Measurements from ENCODE around the gene AFAP1. TPM values are rescaled to one million over a fixed set of nuclear protein-coding genes. Genes with fewer than 3 reads are reported as not detected.

Gene AFAP1
- total RNA-seq, 1 donor from 2014 or later: 27.8 TPM

- DNase-seq (ENCODE audit: low spot score): no peak
- Mint-ChIP-seq H3K4me3 (ENCODE audit: unreplicated experiment) (no peak overlapping the region), H3K27me3 (ENCODE audit: unreplicated experiment) (peaks cover 19% of the 10 kb centered on the region), H3K9me3 (ENCODE audit: unreplicated experiment) (no peaks in the 10 kb centered on the region), H3K27ac (ENCODE audit: unreplicated experiment) (no peak overlapping the region), H3K4me1 (ENCODE audit: unreplicated experiment) (peaks cover 25% of the 10 kb centered on the region), H3K36me3 (ENCODE audit: low read depth, unreplicated experiment) (peaks cover 44% of the 10 kb centered on the region)
- no peak for TF ChIP-seq CTCF (IDR thresholded peaks at IDR 0.05; ENCODE audit: unreplicated experiment)
Measured at GRCh38 chr4:7847206-7847605, 92.5 kb downstream of the AFAP1 start.

DNA sequence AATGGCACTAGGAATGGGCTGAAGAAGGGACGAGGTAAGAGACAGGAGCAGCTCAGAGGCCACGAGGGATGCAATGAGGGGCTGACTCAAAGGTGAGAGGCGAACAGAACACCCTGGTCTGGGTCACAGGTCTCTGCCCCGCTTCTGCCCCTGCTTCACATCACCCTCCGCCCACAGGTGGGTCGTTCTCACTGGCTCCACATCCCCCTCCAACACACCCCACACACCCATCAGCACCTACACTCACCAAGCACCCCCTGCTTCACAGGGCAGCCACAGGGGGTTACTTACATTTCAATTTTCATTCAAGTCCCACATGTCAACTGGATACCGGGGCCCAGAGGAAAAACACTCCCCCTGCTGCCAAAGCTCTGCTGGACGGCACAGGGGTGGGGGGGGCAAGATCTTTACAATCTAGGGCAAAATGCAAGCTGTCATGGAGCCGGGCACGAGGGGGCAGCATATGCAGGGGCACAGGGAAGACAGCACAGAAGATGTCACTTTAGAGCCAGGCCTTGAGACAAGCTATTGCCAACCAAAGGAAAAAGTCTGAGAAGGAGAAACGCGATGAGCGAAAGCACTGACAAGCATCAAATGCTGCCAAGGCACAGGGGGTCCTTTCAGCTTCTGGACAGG lies 94.0 kb downstream of the AFAP1 start:
- H3K36me3 Mint-ChIP-seq (ENCODE audit: low read depth, unreplicated experiment): peaks cover 44% of the 10 kb centered on the region
- H3K27me3 Mint-ChIP-seq (ENCODE audit: unreplicated experiment): peaks cover 19% of the 10 kb centered on the region
- peaks cover 37% of the 10 kb centered on the region for H3K4me1 Mint-ChIP-seq (ENCODE audit: unreplicated experiment)
- no peaks in the 10 kb centered on the region for H3K9me3 Mint-ChIP-seq (ENCODE audit: unreplicated experiment)
- H3K27ac Mint-ChIP-seq (ENCODE audit: unreplicated experiment): no peak overlapping the region
- DNase-seq (ENCODE audit: low spot score): no peak
- TF ChIP-seq CTCF (IDR thresholded peaks at IDR 0.05; ENCODE audit: unreplicated experiment): no peak
- H3K4me3 Mint-ChIP-seq (ENCODE audit: unreplicated experiment): no peak overlapping the region

- peaks cover 38% of the 10 kb centered on the region for H3K36me3 Mint-ChIP-seq (ENCODE audit: low read depth, unreplicated experiment)
- DNase-seq (ENCODE audit: low spot score): no peak
- no peak overlapping the region for H3K4me3 Mint-ChIP-seq (ENCODE audit: unreplicated experiment)
- H3K27me3 Mint-ChIP-seq (ENCODE audit: unreplicated experiment): peaks cover 16% of the 10 kb centered on the region
- peak; percentile 15 for TF ChIP-seq CTCF (IDR thresholded peaks at IDR 0.05; ENCODE audit: unreplicated experiment)
- no peaks in the 10 kb centered on the region for H3K9me3 Mint-ChIP-seq (ENCODE audit: unreplicated experiment)
- H3K4me1 Mint-ChIP-seq (ENCODE audit: unreplicated experiment): peaks cover 37% of the 10 kb centered on the region
- H3K27ac Mint-ChIP-seq (ENCODE audit: unreplicated experiment): no peak overlapping the region
Measured at GRCh38 chr4:7844594-7844991, 95.1 kb downstream of the AFAP1 start.

GRCh38 chr4:7843831-7844593 lies 95.6 kb downstream of the AFAP1 start:
- Mint-ChIP-seq H3K4me1 (ENCODE audit: unreplicated experiment) (peaks cover 40% of the 10 kb centered on the region), H3K27me3 (ENCODE audit: unreplicated experiment) (peaks cover 16% of the 10 kb centered on the region), H3K9me3 (ENCODE audit: unreplicated experiment) (no peaks in the 10 kb centered on the region), H3K36me3 (ENCODE audit: low read depth, unreplicated experiment) (peaks cover 32% of the 10 kb centered on the region), H3K27ac (ENCODE audit: unreplicated experiment) (peak overlapping the region; percentile 33), H3K4me3 (ENCODE audit: unreplicated experiment) (no peak overlapping the region)
- TF ChIP-seq CTCF (IDR thresholded peaks at IDR 0.05; ENCODE audit: unreplicated experiment): peak; percentile 77
- DNase-seq (ENCODE audit: low spot score): peak; percentile 82

Data from endothelial cell (in vitro differentiated cells).